ENCODE data around the gene TLK2.

TLK2 gene

GRCh38 chr17:62658136-62658920 is 179.7 kb downstream of the TLK2 start:
- DNase-seq = no peak

DNA sequence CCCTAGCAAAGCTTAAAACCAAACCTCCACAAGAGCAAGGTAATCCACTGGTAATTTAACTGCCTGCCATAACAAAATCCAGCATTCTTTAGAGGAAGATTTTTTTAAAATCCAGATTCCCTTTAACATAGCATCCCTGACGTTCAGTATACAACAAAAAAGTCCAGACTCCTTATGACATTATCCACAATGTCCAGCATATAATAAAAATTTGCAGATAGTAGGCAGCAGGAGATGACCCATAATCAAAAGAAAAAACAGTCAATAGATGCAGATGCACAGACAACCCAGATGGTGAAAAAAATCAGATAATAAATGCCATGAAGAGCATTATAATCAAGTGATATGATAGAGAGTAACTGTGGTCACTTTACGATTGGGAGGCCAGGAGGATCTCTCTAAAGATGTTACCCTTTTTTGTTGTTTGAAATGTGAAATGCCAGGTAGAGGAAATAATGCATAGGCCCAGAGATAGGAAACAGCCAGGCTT is 182.0 kb downstream of the TLK2 start:
- no peak for DNase-seq

DNA sequence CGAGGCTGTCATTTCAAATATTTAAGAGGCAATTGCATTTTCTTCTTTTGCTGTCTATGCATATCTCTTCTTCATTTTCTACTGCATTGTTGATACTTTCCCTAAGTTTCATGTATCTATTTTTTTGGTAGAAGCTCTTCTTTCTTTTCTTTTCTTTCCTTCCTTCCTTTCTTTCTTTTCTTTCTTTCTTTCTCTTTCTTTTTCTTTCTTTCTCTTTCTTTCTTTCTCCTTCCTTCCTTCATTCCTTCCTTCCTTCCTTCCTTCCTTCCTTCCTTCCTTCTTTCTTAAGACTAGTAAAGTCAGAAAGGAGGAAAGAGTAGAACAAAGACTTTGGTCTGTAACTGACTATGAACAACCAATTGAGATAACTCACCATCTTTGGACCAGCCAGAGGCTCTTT is 182.7 kb downstream of the TLK2 start:
- DNase-seq = no peak

- no peak for DNase-seq
Observed at GRCh38 chr17:62662855-62663254, 184.2 kb downstream of the TLK2 start.

Data from NCI-H1436 treated with DMSO at 0.1 percent for 48 hours (cell line).